HG03469 (cell line): Measurements from ENCODE around the gene SDC4.
A peak's percentile ranks its signal among the peaks of the same experiment; 100 is the strongest.

ENCODE experiments used
- ATAC-seq: cut with Tn5 transposase; IDR thresholded peaks from one replicate; pipeline ENCODE4 v1.9.1; 2021; ENCODE audit warnings: mild to moderate bottlenecking, moderate library complexity, moderate number of reproducible peaks; ENCODE audit not compliant: unreplicated experiment

Gene SDC4

DNA sequence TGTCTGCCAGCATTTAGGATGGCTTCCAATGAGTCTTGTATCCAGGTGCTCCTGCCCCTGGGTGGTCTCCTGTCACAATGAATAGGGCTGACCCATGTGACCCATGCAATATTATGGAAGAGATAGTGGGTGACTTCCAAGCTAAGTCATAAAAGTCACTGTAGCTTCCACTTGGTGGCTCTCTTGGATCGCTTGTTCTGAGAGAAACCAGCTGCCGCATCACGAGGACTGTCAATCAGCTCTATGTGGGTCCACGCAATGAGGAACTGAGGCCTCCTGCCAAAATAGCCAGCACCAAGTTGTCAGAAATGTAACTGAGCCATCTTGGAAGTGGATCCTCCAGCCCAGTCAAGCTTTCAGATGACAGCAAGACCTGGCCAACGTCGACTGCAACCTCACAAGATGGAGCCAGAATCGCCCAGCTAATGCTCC lies 25.3 kb downstream of the SDC4 start:
- no peak for ATAC-seq

DNA sequence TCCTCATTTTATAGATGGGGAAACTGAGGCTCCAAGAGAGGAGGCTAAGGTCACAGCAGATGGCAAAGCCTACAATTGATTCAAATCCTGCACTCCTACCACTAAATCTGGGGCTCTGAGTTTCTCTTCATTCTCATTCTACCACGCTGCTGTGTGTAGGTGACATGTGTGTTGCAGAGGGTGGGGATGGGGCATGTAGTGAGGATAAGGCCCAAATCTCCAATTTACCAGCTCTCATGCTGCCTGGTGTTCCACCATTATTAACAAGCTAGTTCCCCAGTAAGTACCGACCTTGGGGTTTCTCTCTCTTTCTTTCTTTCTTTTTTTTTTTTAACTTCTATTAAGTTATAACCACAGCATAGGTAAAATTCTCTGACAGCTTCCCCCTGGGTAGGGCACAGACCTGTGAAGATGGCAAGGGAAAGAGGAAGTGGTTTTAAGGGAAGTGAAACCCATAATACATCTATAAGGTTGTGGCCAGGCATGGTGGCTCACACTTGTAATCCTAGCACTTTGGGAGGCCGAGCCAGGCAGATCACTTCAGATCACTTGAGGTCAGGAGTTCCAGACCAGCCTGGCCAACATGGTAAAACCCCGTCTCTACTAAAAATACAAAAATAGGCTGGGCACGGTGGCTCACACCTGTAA lies 27.2 kb downstream of the SDC4 start:
- peak; percentile 62 for ATAC-seq

DNA sequence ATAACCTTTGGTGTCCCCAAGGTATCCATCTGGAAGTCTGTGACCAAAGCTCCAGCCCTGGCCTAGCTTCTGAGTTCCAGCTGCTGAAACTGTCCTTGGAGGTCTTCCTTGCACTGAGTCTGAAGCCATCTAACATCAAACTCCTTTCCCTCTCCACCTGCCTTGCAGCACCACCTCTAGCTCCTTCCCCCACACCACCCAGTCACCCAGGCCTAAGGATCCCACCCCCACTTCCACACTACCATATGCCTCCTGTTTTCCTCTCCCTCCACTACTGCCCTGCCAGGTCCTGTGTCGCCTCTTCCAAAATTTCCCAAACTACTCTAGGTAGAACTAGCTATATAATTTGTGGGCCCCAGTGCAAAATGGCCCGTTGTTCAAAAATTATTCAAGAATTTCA lies 29.3 kb downstream of the SDC4 start:
- ATAC-seq, result no peak

DNA sequence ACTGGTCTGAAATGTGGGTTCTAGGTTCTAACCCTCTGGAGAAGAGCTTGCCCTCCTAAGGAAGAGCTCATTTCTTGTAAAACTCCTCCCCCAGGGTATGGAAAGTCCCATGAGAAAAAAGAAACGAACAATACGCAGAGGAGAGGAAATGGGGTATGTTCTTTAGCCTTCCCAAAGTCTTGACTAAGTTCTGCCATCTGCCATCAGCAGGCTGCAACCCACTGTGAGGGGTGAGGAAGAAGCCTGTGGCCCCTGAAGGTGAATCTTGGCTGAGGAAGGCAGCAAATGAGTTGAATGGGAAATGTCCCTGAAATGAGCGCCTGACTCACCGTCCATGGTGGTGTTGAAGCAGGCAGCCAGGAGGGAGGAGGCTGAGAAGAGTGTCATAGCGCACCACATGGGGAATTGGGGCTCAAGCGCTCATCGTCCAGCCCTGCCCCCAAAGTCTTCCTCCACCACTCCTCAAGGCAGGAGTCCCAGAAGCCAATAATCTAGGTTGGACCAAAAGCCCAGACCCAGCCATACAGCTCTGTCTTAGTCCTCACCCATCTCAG lies 29.8 kb downstream of the SDC4 start:
- no peak for ATAC-seq

DNA sequence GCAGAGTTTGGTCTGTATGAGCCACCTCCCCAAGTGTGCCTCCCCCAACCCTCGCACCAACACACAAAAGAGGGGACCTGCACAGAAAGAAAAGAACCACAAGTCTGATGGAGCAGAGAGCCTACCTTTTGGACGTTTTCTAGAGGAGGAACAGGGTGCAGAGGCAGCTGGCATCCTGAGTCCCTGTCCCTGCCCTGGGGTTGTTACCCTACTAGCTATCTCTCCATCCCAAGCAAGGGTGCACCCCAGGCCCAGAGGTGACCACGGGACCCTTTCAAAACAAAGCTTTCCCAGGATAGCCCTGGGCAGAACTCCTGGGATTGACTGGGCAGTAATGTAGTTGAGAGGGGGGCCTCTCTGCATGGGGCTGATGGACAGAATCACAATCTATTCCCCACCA lies 30.4 kb downstream of the SDC4 start:
- ATAC-seq, result no peak

DNA sequence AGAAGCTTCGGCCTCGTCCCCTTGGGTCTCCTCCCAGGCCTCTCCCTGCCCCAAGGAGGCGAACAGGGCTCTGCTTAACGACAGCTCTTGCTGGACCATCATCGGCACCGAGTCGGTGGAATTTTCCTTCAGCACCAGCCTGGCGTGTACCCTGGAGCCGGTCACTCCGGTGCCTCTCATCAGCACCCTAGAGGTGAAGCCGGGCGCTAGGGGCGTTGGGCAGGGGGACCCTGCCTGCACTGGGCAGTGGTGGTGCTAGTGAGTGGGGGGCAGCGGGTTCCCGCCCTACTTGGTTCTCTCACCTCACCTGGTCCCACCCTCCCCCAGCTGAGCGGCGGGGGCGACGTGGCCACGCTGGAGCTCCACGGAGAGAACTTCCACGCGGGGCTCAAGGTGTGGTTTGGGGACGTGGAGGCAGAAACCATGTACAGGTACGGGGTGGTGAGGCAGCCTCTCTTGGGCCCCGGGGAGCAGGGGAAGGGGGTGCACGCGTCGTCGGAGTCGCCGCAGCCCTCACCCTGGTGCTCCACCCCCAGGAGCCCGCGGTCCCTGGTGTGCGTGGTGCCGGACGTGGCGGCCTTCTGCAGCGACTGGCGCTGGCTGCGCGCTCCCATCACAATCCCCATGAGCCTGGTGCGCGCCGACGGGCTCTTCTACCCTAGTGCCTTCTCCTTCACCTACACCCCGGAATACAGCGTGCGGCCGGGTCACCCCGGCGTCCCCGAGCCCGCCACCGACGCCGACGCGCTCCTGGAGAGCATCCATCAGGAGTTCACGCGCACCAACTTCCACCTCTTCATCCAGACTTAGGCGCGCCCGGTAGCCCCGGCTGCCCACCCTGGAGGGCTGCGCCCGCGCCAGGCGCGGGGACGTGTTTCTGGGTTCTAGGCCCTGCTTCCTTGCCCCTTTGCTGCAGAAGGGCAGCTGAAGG lies 31.8 kb downstream of the SDC4 start:
- ATAC-seq, result no peak

DNA sequence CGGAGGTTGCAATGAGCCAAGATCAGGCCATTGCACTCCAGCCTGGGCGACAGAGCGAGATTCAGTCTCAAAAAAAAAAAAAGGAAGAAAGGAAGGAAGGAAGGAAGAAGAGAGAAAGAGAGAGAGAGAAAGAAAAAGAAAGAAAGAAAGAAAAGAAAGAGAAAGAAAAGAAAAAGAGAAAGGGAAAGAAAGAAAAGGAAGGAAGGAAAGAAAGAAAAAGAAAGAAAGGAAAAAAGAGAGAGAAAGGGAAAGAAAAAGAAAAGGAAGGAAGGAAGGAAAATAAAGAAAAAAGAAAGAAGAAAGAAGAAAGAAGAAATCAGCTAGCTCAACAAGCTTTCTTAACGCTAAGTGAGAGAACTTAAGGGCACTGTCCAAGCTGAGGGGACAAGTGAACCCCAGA lies 32.6 kb downstream of the SDC4 start:
- no peak for ATAC-seq

DNA sequence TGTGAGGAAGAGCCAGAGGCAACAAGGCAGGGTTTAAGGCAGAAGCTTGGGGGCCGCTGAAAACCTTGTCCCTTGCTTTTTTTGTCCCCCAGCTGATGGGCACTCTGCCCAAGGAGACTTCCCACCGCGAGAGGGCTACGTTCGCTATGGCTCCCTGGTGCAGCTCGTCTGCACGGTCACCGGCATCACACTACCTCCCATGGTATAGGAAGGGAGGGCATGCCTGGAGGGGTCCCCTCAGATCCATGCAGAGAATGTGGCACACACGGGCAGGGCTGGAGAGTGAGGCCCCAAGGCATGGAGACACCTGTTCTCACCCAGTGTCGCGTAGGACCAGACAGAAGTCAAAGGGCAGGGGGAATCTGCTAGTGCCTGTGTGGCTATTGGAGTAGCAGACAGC lies 34.3 kb downstream of the SDC4 start:
- no peak for ATAC-seq

- no peak for ATAC-seq
Observed at GRCh38 chr20:45313065-45313695, 35.0 kb downstream of the SDC4 start.

DNA sequence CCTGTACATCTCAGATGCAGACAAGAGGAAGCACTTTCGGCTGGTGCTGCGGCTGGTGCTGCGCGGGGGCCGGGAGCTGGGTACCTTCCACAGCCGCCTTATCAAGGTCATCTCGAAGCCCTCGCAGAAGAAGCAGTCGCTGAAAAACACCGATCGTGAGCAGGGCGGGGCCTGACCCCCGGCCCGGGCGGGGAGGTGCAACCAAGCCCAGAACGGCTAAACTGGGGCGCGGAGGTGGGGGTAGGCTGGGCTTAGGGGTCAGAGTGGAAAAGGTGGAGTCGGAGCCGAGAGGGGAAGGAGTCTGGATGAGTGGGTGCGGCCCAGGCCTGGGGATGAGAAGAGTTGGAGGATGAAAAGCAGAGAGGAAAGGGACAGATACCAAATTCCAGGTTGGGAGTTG lies 36.0 kb downstream of the SDC4 start:
- ATAC-seq, result no peak

DNA sequence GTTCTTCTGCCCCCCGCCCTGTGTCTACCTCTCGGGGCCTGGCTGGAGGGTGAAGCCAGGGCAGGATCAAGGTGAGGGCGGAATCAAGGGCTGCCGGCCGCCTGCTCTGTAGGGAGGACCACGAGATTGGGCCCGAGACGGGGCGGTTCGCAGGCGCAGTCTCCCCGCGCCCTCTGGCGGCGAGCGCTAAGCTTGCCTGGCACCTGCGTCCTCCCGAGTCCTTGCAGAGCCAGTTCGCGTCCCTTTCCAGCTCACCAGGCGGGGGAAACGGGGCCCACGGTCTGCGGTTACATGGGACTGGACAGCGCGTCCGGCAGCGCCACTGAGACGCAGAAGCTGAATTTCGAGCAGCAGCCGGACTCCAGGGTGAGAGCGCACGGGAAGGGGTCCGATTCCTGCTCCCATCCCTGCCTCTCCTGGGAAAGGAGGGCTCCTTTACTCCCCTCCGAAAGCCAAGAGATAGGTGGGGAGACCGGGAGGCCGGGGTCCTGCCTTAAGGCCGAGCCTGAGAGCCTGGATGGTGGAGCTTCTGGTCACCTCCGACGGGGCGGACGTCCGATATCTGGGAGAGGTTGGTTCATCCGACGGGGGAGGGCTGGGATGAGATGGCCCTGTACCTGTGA lies 36.5 kb downstream of the SDC4 start:
- no peak for ATAC-seq

DNA sequence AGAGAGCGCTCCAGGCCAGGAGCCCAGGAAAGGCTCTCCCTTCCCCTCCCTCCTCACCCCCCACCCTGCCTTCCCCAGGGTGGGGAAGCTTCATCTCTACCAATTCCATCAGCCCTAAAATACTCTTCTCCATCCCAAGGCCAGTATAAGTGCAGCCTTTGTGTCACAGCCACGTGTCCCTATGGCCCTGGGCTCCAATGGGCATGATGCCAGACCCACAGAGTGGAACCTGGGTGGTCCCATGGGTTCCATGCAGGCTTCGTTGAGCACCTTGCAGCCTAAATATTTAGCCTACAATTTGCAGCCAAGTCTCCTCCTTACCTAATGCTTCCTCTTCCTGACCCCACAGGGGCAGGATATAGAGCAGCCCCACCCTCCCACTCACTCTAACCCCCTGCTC lies 39.1 kb downstream of the SDC4 start:
- no peak for ATAC-seq

GRCh38 chr20:45308117-45308778 lies 40.0 kb downstream of the SDC4 start, which contains the start of gene MATN4:
MATN4 (minus strand) TSS chr20:45308299; CDS start chr20:45305582, 2,717 bp downstream.
- no peak for ATAC-seq

DNA sequence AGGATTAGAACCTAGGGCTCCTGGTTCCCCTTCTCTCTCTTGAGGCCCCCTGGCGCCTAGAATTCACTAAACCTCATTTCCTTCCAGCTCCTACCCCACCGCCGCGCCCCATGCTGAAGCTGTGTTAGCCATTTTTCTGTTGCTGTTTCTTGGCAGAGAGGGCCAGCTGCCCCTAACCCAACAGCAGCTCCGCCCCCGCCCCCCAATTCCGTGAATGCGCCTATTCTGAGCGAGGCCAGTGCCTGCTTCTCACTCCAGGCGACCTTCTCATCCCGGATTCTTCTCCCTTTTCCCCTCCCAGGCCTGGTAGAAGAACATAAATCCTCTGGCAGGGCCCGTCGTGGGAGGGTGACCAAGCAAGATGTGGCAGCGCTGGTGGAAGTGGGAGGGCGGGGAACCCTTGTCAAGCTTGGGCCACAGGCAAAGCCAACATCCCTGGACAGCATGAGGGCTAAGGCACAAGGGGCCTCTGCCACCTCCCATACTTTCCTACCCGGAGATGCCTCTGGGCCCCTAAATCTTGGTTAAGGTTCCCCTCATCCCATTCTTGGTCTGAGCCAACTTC lies 41.1 kb downstream of the SDC4 start:
- ATAC-seq, result no peak

GRCh38 chr20:45306431-45306982 lies 41.7 kb downstream of the SDC4 start, which contains the start of gene RBPJL:
RBPJL (plus strand) TSS chr20:45306840; CDS start chr20:45306923, 83 bp downstream.
- ATAC-seq, result no peak

- no peak for ATAC-seq
Observed at GRCh38 chr20:45305262-45305661, 43.0 kb downstream of the SDC4 start.

DNA sequence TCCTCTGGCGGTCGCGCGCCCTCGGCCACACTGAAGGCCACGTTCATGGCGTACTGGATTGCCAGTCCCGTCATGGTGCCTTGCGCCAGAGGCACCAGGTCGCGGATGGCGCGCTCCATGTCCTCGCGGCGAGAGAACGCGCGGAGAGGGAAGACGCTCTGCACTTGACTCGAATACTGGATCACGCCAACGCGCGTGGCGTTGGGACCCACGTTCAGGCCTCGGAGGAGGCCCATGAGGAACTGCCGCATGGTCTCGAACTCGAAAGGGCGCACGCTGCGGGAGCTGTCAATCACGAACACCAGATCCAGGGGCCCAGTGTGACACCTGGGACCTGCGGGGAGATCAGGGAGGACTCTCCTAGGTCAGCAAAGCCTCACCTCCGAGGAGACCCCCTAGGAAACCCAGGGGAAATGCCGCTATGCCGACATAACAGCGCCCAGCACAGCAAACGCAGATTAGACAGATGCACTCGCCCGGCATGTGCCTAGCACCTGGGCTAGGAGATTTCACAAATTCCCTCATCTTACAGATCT lies 43.7 kb downstream of the SDC4 start:
- ATAC-seq, result no peak

DNA sequence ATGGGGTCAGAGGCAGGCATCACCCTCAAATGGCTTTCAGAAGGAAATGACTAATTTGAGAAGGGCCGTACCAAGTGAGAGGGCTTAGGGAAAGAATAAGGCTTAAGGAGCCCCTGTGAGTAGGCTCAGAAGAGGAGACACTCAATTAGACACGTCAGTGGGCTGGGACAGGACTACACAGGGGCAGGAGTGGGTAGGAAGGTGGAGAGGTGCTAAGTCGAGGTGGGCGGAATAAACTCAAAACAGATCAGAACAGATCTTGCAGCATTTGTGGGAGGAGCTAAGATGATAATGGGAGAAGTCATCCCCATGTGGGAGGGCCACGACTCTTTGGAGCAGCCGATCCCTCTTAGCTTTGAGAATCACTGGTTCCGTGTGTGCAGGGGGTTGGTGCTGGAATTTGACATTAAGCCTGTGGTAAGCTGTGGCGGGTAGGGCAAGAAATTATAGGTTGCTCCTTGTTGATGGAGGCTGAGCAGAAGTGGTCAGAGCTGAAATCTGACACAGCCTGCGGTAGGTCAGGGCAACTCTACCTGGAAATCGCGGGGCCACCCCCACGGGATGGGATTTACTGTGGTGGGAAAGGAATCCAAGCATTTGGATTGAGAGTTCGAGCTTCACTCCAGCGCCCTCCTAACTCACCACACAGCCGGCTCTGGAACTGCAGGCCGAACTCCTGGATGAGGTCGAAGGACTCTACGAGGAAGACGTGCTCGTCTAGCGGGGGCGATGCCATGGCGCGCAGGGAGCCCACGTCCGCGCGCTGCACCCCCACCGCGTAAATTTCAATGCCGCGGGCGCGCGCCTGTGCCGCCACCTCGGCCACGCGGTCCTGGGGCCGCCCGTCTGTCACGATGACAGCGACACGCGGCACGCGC lies 44.4 kb downstream of the SDC4 start:
- no peak for ATAC-seq
